Activated CD8-positive, alpha-beta T cell treated with anti-CD3 and anti-CD28 coated beads for 36 hours (primary cell): Measurements from ENCODE around the gene ACTN1. TPM values are rescaled to one million over a fixed set of nuclear protein-coding genes. Genes with fewer than 3 reads are reported as not detected.

Experiments
- ATAC-seq: fragments of 200-7000 bp; cut with Tn5 transposase; one replicate; pipeline ENCODE4 v1.10.0; 2021; ENCODE audit warnings: mild to moderate bottlenecking, moderate library complexity
- CTCF ChIA-PET: fragments of 350-600 bp; sonication (Branson Sonifier 250); formaldehyde crosslinking; loops from one replicate; lab custom pipeline; 2021; ENCODE audit warnings: antibody characterized with exemption; lab: Charles Lee
- POLR2A ChIA-PET: fragments of 350-600 bp; sonication (Branson Sonifier 250); formaldehyde crosslinking; loops from one replicate; lab custom pipeline; 2021; ENCODE audit warnings: antibody characterized with exemption; lab: Charles Lee
- DNase-seq: peaks from one replicate; pipeline ENCODE4 v3.0.0-alpha.2; 2020
- H3K27ac Mint-ChIP-seq: one replicate; pipeline ENCODE4 v1.8.0; 2021; ENCODE audit warnings: mild to moderate bottlenecking, mixed read lengths
- H3K27me3 Mint-ChIP-seq: one replicate; pipeline ENCODE4 v1.8.0; 2021; ENCODE audit warnings: mixed read lengths
- H3K36me3 Mint-ChIP-seq: one replicate; pipeline ENCODE4 v1.8.0; 2021; ENCODE audit warnings: low read depth, mixed read lengths
- H3K4me1 Mint-ChIP-seq: one replicate; pipeline ENCODE4 v1.8.0; 2021; ENCODE audit warnings: low read depth, mixed read lengths
- H3K4me3 Mint-ChIP-seq: one replicate; pipeline ENCODE4 v1.8.0; 2021; ENCODE audit warnings: mild to moderate bottlenecking, moderate library complexity, mixed read lengths
- H3K9me3 Mint-ChIP-seq: one replicate; pipeline ENCODE4 v1.8.0; 2021; ENCODE audit warnings: mixed read lengths
- CTCF ChIP-seq: fragments of 200-600 bp; IDR thresholded peaks from one replicate; pipeline ENCODE4 v1.8.0; 2022; ENCODE audit warnings: antibody characterized with exemption, mild to moderate bottlenecking
- intact Hi-C: fragments of 100-400 bp; cut with micrococcal nuclease; formaldehyde crosslinking; loops from one replicate; pipeline ENCODE4 v1.10.0; 2022
- total RNA-seq, 2 experiments: library from RNA; stranded (reverse); gene quantifications; one replicate each; pipeline ENCODE4 v1.2.3, GENCODE V29; 2021

ACTN1 gene
- total RNA-seq, 2 experiments from 2014 or later, result 214 TPM

GRCh38 chr14:68994056-68994455 lies 15.0 kb upstream of the ACTN1 start:
- Mint-ChIP-seq H3K27me3 (no peaks in the 10 kb centered on the region), H3K4me1 (peaks cover 11% of the 10 kb centered on the region), H3K36me3 (no peaks in the 10 kb centered on the region), H3K4me3 (no peak overlapping the region), H3K27ac (no peak overlapping the region), H3K9me3 (peaks cover 2% of the 10 kb centered on the region)
- POLR2A ChIA-PET, result no interaction called here
- no peak for TF ChIP-seq CTCF
- no peak for ATAC-seq
- intact Hi-C loops, result no loop called here
- no peak for DNase-seq
- CTCF ChIA-PET, result interaction anchor here (1.0 to 2.6 kb wide), 3 partner anchors 14 to 82 kb away, joined by 3 to 10 read pairs (median 3); no protein-coding TSS in a partner anchor

- Mint-ChIP-seq H3K9me3 (no peaks in the 10 kb centered on the region), H3K4me3 (no peak overlapping the region), H3K36me3 (no peaks in the 10 kb centered on the region), H3K27me3 (no peaks in the 10 kb centered on the region), H3K4me1 (peaks cover 28% of the 10 kb centered on the region), H3K27ac (peak overlapping the region; percentile 46)
- DNase-seq (no peak), ATAC-seq (no peak)
- ChIA-PET CTCF (interaction anchor here (0.9 to 4.9 kb wide), 3 partner anchors 13 to 76 kb away, joined by 3 to 29 read pairs (median 3); no protein-coding TSS in a partner anchor), POLR2A (interaction anchor here (0.7 to 1.0 kb wide), 2 partner anchors 9 to 13 kb away, joined by 3 read pairs; no protein-coding TSS in a partner anchor)
- intact Hi-C loops, result no loop called here
- TF ChIP-seq CTCF, result no peak
These were observed 8.5 kb upstream of the ACTN1 start for GRCh38 chr14:68987653-68988036.

GRCh38 chr14:68986926-68987652 lies 8.0 kb upstream of the ACTN1 start:
- Mint-ChIP-seq H3K27ac (peak overlapping the region; percentile 46), H3K36me3 (no peaks in the 10 kb centered on the region), H3K27me3 (no peaks in the 10 kb centered on the region), H3K4me1 (peaks cover 28% of the 10 kb centered on the region), H3K4me3 (no peak overlapping the region), H3K9me3 (no peaks in the 10 kb centered on the region)
- DNase-seq (peak; percentile 75), ATAC-seq (peak; percentile 98)
- intact Hi-C loops, result no loop called here
- CTCF ChIA-PET, result interaction anchor here (0.9 to 4.9 kb wide), 10 partner anchors 9 to 120 kb away, joined by 3 to 29 read pairs (median 4); no protein-coding TSS in a partner anchor
- POLR2A ChIA-PET, result interaction anchor here (0.7 to 1.0 kb wide), 4 partner anchors 9 to 191 kb away, joined by 3 read pairs; no protein-coding TSS in a partner anchor
- no peak for TF ChIP-seq CTCF

- no peak for TF ChIP-seq CTCF
- ATAC-seq (no peak), DNase-seq (no peak)
- H3K36me3 Mint-ChIP-seq, result no peaks in the 10 kb centered on the region
- intact Hi-C loops, result no loop called here
- peaks cover 35% of the 10 kb centered on the region for H3K4me1 Mint-ChIP-seq
- ChIA-PET CTCF (interaction anchor here (0.7 to 4.9 kb wide), 10 partner anchors 8 to 170 kb away, joined by 3 to 29 read pairs (median 4); no protein-coding TSS in a partner anchor), POLR2A (interaction anchor here (0.6 to 1.0 kb wide), 3 partner anchors 9 to 190 kb away, joined by 3 read pairs; no protein-coding TSS in a partner anchor)
- peak overlapping the region; percentile 16 for H3K27ac Mint-ChIP-seq
- H3K9me3 Mint-ChIP-seq, result no peaks in the 10 kb centered on the region
- no peaks in the 10 kb centered on the region for H3K27me3 Mint-ChIP-seq
- H3K4me3 Mint-ChIP-seq, result no peak overlapping the region
These were observed 7.1 kb upstream of the ACTN1 start for GRCh38 chr14:68986225-68986624.

GRCh38 chr14:68984686-68985085 lies 5.6 kb upstream of the ACTN1 start:
- ATAC-seq, result no peak
- Mint-ChIP-seq H3K27me3 (no peaks in the 10 kb centered on the region), H3K4me1 (peaks cover 45% of the 10 kb centered on the region), H3K9me3 (no peaks in the 10 kb centered on the region), H3K4me3 (no peak overlapping the region), H3K36me3 (no peaks in the 10 kb centered on the region), H3K27ac (no peak overlapping the region)
- ChIA-PET CTCF (no interaction called here), POLR2A (interaction anchor here (1.1 kb wide), 1 partner anchor 30 kb away, joined by 3 read pairs; no protein-coding TSS in a partner anchor)
- DNase-seq, result no peak
- intact Hi-C loops, result loop anchor here (5.0 kb wide), 1 partner anchor 72 kb away; no protein-coding TSS in a partner anchor
- no peak for TF ChIP-seq CTCF
